SHP77 (cell line): ENCODE data around the gene RPGRIP1.
"Not testable (repeated sequence)": the region's sequence is repeated elsewhere in the genome, so short reads cannot be mapped to it uniquely, and the experiment has no call there.

Source experiments
- DNase-seq, 2 experiments: peaks; one replicate each; lab custom pipeline; 2025; lab: John Stamatoyannopoulos, UW

The RPGRIP1 gene

DNA sequence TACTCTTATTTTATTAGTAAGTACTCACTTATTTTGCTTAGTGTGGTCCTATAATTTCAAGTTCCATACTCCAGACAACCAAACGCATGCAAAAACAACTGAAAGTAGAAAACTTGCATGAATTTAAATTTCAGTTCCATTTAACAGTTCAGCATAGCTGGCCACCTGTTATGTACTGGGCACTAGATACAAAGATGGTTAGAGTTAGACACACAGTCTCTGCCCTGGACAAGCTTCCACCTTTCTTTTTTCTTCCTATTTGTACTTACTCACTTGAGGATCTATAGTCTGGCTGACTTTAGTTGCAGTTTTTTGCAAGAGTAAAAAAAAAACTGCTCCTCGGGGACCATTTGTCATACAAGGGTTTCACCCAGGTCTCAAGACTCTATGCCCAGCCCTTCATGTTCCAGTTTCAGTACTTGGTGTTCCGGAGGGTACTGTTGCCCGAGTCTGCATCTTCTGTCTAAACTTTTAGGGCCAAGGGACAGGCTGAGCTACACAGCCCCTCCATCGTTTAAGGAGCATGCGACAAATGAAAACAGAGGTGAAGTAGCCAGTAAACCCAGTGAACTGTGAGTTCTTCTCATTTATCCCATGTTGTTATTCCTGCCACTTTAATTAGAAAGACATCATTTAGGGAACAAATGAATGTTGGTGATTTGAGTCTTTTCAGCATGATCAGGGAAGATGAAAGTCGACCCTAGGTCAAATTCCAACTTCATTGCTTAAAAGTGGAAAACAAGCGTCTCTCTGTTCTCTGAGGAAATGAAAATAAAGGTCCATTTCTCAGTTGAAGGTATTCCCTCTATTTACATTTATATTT, 22.3 kb downstream of the RPGRIP1 start:
- DNase-seq: no peak

DNA sequence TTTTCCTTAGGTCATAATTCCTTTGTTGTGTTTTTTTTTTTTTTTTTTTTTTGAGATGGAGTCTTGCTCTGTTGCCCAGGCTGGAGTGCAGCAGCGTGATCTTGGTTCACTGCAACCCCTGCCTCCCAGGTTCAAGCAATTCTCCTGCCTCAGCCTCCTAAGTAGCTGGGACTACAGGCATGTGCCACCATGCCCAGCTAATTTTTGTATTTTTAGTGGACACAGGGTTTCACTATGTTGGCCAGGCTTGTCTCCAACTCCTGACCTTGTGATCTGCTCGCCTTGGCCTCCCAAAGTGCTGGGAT, 22.9 kb downstream of the RPGRIP1 start:
- DNase-seq: not testable (repeated sequence)

DNA sequence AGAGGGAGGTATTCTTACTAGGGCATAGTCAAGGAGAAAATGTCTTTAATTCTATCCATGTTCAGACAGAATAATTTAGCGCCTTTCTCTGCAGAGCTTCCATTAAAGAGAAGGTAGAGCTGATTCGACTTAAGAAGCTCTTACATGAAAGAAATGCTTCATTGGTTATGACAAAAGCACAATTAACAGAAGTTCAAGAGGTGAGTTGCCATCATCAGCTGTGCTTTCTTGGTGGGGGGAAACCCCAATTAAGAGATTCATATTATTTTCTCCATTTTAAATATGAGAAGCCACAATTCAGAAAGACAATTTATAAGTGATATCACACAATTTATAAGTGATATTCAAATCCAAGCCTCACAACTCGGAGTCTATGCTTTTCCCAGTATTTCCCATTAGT, 27.8 kb downstream of the RPGRIP1 start:
- no peak for DNase-seq

DNA sequence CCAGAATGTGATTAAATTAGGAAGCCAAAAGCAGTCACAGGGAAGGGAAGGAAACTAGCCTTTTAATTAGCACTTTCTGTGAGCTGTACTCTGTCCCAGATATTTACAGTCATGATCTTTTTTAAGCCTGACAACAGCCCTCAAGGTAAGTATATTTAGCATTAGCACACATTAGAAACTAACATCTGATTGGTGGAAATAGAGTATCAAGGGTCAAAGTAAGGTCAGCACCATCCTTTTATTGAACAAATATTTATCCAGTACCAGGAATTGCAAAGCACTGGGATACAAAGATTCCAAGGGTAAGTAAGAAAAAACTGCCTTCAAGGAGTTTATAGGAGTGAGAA, 28.2 kb downstream of the RPGRIP1 start:
- DNase-seq: no peak

DNA sequence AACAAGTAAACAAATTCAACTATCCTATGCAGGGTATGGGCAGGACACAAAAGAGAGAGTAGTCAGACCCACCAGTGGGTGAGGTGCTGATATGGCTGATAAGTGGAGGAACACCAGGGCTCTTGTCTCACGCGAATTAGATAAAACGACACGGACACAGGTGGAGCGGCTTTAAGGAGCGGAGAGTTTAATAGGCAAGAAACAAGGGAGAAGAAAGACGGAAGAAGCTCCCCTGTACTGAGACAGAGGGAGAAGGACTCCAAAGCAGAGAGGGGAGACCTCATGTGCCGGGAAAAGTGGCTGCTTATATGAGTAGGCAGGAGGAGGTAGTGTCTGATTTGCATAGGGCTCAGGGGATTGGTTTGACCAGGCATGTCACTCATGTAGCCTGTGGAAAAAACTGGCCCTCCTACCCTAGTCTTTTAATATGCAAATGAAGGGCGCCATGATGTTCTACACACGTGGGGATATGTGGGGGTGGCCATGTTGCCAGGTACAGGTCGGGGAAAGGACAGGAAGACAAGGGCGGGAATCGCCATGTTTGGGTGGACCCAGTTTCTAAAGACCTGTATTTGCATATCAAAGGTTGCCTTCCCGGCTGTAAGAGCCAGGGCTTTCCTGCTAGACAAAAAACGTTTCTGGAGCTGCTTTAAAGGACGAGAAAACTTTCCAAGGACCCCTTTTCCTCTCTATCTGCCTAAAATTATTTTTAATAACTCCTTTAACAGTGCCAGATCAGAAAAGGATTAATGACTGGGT, 28.8 kb downstream of the RPGRIP1 start:
- no peak for DNase-seq

DNA sequence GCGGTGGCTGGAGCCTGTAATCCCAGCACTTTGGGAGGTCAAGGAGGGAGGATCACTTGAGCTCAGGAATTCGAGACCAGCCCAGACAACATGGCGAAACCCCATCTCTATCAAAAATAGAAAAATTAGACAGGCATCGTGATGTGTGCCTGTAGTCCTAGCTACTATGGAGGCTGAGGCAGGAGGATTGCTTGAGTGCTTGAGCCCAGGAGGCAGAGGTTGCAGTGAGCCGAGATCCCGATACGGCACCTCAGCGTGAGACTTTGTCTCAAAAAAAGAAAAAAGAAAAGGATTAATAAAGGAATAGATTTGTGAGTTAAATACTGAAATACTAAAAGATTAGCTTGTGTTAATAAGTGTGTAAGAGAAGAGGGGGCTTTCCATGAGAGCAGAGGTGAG, 29.4 kb downstream of the RPGRIP1 start:
- DNase-seq: no peak

DNA sequence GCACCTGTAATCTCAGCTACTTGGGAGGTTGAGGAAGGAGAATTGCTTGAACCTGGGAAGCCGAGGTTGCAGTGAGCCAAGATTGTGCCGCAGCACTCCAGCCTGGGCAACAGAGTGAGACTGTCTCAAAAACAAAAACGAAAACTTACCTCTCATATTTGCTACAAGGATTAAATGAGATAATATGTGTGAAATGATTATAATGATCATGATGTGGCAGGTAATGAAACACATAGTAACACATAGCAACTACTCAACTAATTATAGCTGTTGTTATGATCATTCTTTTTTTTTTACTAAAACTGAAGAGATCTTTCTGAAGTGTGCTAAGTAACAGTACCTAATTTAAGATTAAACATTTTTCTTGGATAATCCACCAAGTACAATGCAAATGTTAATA, 30.1 kb downstream of the RPGRIP1 start:
- no peak for DNase-seq

DNA sequence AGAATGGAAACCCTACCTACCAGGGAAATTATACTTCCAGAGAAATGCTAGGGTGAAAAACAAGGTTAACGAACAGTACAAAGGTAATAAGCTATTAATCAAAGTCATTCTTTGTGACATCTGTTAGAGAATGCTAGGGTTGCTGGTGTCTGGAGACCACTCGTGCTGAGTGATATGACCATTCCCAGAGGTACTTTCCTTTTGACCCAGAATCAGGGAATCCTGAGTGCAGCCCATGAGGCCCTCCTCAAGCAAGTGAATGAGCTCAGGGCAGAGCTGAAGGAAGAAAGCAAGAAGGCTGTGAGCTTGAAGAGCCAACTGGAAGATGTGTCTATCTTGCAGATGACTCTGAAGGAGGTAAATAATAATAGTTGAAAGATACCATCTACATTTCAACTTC, 31.7 kb downstream of the RPGRIP1 start:
- DNase-seq: no peak

DNA sequence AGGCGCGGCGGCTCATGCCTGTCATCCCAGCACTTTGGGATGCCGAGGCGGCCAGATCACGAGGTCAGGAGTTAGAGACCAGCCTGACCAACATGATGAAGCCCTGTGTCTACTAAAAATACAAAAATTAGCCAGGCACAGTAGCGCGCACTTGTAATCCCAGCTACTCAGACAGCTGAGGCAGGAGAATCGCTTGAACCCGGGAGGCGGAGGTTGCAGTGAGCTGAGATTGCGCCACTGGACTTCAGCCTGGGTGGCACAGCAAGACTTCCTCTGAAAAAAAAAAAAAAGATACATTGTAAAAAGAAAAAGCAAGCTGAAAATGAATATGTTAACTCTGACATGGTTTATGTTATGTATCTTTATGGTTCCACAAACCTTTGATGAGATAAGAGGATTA, 33.6 kb downstream of the RPGRIP1 start:
- DNase-seq: no peak

DNA sequence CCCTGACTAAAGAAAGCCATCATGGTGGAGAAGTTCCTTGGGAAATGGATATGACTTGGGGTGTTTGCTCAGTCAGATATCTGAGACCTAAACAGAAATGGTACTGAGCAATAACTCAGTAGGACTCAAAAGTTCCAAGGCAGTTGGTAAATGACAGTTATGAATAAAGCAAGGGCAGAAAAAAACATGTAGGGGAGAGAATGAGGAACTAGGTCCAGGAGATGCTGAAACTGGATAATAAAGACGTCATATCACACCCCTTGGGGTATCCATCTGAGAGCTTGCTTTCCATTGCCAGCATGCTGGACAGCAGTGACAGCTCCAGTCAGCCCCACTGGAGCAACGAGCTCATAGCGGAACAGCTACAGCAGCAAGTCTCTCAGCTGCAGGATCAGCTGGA, 37.5 kb downstream of the RPGRIP1 start:
- no peak for DNase-seq

DNA sequence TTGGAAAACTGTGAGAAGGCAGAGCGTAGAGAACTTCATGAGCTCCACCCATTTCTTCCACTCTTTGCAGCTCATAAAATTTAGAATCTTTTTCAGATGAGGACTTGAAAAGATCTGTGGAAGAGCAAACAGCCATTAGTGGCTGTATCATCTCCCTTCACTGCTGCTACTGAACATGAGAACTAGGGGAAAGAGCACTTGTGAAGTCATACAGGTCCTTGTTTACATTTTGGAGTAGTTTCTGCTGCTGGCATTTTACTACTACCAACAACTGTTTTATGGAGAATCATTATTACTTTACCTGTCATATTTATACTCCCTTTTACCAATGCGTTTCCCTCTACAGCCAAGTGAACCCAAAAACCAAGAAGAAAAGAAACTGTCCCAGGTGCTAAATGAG, 41.0 kb downstream of the RPGRIP1 start:
- DNase-seq: no peak

DNA sequence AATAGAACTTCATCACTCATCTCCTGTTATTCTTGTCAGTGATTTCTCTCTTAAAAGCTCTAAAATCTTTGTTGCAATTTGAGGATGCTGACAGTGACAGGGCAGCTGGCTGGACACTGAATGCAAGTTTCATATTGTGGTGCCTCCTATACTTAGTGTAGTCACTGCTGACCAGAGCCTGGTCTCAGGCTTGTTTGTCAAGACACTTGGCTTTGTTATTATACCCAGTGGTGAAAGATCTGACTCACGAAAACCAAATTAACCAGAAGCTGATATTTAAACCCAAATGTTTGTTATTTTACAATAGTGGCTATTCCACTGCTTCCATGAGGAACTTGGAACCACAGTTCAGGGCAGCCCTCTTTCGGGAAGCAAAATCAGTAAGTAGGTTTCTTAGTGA, 42.8 kb downstream of the RPGRIP1 start:
- DNase-seq: no peak

DNA sequence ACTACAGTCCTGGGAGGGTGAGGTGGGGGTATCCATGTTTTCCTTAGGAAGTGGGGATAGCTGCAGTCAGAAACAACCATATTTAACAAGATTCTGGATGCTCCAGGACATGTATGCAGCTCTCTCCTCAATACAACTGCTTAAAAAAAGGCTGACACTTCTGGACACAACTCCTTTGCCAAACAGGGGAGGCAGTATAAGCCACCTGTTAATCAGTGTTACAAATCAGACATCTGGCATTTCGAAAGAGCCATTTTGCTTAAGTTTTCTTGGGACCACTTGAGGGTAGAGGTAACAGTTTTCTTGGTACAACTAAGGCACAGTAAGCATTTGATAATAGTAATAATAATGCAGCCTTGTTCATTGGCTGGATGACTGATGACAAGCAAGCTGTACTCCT, 47.1 kb downstream of the RPGRIP1 start:
- DNase-seq: no peak
